Thyroid gland (tissue), 4 donors: ENCODE results near the gene GRIN2A.

Experiments
- CTCF ChIP-seq, 6 experiments: fragments of 200-600 bp in 3 of 6; fragments of 450-650 bp in 3 of 6; sonication (generic) in 3 of 6; IDR thresholded peaks; one replicate each; pipeline ENCODE4 v1.5.1; 2016 to 2019; ENCODE audit warnings: antibody characterized with exemption in 6 of 6, mild to moderate bottlenecking in 2 of 6, inconsistent platforms in 1 of 6, moderate library complexity in 1 of 6
- POLR2A ChIP-seq, 2 donors: fragments of 450-650 bp; IDR thresholded peaks; one replicate each; pipeline ENCODE4 v1.6.1; 2017; ENCODE audit warnings: antibody characterized with exemption in 2 of 2, mild to moderate bottlenecking in 2 of 2, moderate library complexity in 1 of 2

GRCh38 chr16:9913604-9914326, 268.5 kb downstream of the GRIN2A start:
- TF ChIP-seq CTCF (IDR thresholded peaks at IDR 0.05) = no peak
- TF ChIP-seq POLR2A (IDR thresholded peaks at IDR 0.05) = no peak
